ENCODE results near the gene PTPRE.

PTPRE gene

GRCh38 chr10:128028508-128029289 lies 121.8 kb downstream of the PTPRE start:
- H3K4me2 ChIP-seq (ENCODE audit: low read length), result no peak overlapping the region

GRCh38 chr10:128029290-128029651 lies 122.4 kb downstream of the PTPRE start:
- Histone ChIP-seq H4K20me1 (ENCODE audit: control insufficient read depth, insufficient read depth, low read depth, low read length) (no peaks in the 10 kb centered on the region), H3K79me2 (ENCODE audit: control insufficient read depth, low read length) (no peaks in the 10 kb centered on the region), H3K36me3 (ENCODE audit: control insufficient read depth, low read length) (no peaks in the 10 kb centered on the region), H3K27me3 (ENCODE audit: control insufficient read depth, low read length) (no peaks in the 10 kb centered on the region; the same call in 1 of the 2 replicates), H3K9me3 (ENCODE audit: control insufficient read depth, insufficient read depth, low read length) (no peaks in the 10 kb centered on the region), H3K27ac (ENCODE audit: low read depth, low read length) (no peak overlapping the region), H3K9me2 (replicated peaks; ENCODE audit: control insufficient read depth, low read length) (no peaks in the 10 kb centered on the region), H3K4me3 (ENCODE audit: low read length) (no peak overlapping the region), H3K4me1 (ENCODE audit: control insufficient read depth, low read length) (no peaks in the 10 kb centered on the region), H3K4me2 (ENCODE audit: low read length) (no peak overlapping the region), H3F3A (ENCODE audit: control insufficient read depth, insufficient read depth) (no peaks in the 10 kb centered on the region)
- TF ChIP-seq EZH2phosphoT487 (IDR thresholded peaks at IDR 0.05; ENCODE audit: borderline replicate concordance, low read length), result no peak
- TF ChIP-seq, protein P1, sequence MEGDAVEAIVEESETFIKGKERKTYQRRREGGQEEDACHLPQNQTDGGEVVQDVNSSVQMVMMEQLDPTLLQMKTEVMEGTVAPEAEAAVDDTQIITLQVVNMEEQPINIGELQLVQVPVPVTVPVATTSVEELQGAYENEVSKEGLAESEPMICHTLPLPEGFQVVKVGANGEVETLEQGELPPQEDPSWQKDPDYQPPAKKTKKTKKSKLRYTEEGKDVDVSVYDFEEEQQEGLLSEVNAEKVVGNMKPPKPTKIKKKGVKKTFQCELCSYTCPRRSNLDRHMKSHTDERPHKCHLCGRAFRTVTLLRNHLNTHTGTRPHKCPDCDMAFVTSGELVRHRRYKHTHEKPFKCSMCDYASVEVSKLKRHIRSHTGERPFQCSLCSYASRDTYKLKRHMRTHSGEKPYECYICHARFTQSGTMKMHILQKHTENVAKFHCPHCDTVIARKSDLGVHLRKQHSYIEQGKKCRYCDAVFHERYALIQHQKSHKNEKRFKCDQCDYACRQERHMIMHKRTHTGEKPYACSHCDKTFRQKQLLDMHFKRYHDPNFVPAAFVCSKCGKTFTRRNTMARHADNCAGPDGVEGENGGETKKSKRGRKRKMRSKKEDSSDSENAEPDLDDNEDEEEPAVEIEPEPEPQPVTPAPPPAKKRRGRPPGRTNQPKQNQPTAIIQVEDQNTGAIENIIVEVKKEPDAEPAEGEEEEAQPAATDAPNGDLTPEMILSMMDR (IDR thresholded peaks at IDR 0.05; ENCODE audit: low read depth, low read length, poor library complexity, severe bottlenecking), result no peak

More at GRCh38 chr10:128028508-128029289, 121.8 kb downstream of the PTPRE start:
- no peaks in the 10 kb centered on the region for H3F3A ChIP-seq (ENCODE audit: control insufficient read depth, insufficient read depth)
- H3K27me3 ChIP-seq (ENCODE audit: control insufficient read depth, low read length), result peaks cover 2% of the 10 kb centered on the region; the same call in 1 of the 2 replicates
- no peaks in the 10 kb centered on the region for H4K20me1 ChIP-seq (ENCODE audit: control insufficient read depth, insufficient read depth, low read depth, low read length)
- no peaks in the 10 kb centered on the region for H3K79me2 ChIP-seq (ENCODE audit: control insufficient read depth, low read length)
- no peaks in the 10 kb centered on the region for H3K4me1 ChIP-seq (ENCODE audit: control insufficient read depth, low read length)
- no peak overlapping the region for H3K27ac ChIP-seq (ENCODE audit: low read depth, low read length)
- no peaks in the 10 kb centered on the region for H3K9me2 ChIP-seq (replicated peaks; ENCODE audit: control insufficient read depth, low read length)
- no peak for TF ChIP-seq EZH2phosphoT487 (IDR thresholded peaks at IDR 0.05; ENCODE audit: borderline replicate concordance, low read length)
- TF ChIP-seq, protein P1 (IDR thresholded peaks at IDR 0.05; ENCODE audit: low read depth, low read length, poor library complexity, severe bottlenecking), result no peak
- H3K36me3 ChIP-seq (ENCODE audit: control insufficient read depth, low read length), result no peaks in the 10 kb centered on the region
- H3K4me3 ChIP-seq (ENCODE audit: low read length), result no peak overlapping the region
- H3K9me3 ChIP-seq (ENCODE audit: control insufficient read depth, insufficient read depth, low read length), result no peaks in the 10 kb centered on the region

DNA sequence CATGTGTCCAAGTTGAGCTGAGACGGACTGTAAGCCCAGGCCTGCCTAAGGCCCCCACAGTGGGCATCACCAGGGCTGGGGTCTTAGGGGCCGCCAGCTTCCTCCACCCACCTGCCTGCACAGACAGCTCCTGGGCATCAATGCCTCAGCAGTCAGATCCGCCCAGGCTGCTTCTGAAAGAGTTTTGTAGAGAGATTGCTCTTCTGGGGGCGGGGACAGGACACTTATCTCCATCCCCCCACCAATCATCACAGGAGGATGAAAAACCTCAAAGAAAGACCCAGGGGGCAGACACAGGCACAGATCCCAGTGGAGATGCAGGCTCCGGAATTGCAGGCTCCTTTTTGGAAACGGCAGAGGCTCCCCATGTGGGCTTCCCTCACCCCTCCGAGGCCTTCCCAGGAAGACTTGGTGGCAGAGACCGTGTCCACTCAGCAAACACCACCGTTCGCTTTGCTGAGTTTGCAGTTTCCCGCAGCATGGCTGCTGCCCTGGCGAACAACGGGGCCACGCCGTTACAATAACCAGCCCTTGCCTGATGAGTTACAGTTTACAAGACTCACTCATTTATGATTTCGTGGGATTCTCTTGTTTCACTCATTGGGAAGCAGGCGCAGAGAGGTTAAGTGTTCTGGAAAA lies 122.9 kb downstream of the PTPRE start:
- no peaks in the 10 kb centered on the region for H3F3A ChIP-seq (ENCODE audit: control insufficient read depth, insufficient read depth)
- H3K27me3 ChIP-seq (ENCODE audit: control insufficient read depth, low read length), result no peaks in the 10 kb centered on the region
- no peak for TF ChIP-seq EZH2phosphoT487 (IDR thresholded peaks at IDR 0.05; ENCODE audit: borderline replicate concordance, low read length)
- TF ChIP-seq, protein P1 (IDR thresholded peaks at IDR 0.05; ENCODE audit: low read depth, low read length, poor library complexity, severe bottlenecking), result no peak
- no peaks in the 10 kb centered on the region for H3K79me2 ChIP-seq (ENCODE audit: control insufficient read depth, low read length)
- H3K36me3 ChIP-seq (ENCODE audit: control insufficient read depth, low read length), result no peaks in the 10 kb centered on the region
- no peak overlapping the region for H3K4me3 ChIP-seq (ENCODE audit: low read length)
- H3K9me2 ChIP-seq (replicated peaks; ENCODE audit: control insufficient read depth, low read length), result no peaks in the 10 kb centered on the region
- no peaks in the 10 kb centered on the region for H4K20me1 ChIP-seq (ENCODE audit: control insufficient read depth, insufficient read depth, low read depth, low read length)
- no peaks in the 10 kb centered on the region for H3K4me1 ChIP-seq (ENCODE audit: control insufficient read depth, low read length)
- H3K4me2 ChIP-seq (ENCODE audit: low read length), result no peak overlapping the region
- H3K9me3 ChIP-seq (ENCODE audit: control insufficient read depth, insufficient read depth, low read length), result no peaks in the 10 kb centered on the region
- no peak overlapping the region for H3K27ac ChIP-seq (ENCODE audit: low read depth, low read length)
